Superior temporal gyrus (tissue), 1 donor: Measurements from ENCODE around the gene PHGDH.

Experiments
- DNase-seq: peaks from one replicate; pipeline ENCODE4 v3.0.0-alpha.2; 2016; ENCODE audit errors: extremely low spot score

Gene PHGDH

DNA sequence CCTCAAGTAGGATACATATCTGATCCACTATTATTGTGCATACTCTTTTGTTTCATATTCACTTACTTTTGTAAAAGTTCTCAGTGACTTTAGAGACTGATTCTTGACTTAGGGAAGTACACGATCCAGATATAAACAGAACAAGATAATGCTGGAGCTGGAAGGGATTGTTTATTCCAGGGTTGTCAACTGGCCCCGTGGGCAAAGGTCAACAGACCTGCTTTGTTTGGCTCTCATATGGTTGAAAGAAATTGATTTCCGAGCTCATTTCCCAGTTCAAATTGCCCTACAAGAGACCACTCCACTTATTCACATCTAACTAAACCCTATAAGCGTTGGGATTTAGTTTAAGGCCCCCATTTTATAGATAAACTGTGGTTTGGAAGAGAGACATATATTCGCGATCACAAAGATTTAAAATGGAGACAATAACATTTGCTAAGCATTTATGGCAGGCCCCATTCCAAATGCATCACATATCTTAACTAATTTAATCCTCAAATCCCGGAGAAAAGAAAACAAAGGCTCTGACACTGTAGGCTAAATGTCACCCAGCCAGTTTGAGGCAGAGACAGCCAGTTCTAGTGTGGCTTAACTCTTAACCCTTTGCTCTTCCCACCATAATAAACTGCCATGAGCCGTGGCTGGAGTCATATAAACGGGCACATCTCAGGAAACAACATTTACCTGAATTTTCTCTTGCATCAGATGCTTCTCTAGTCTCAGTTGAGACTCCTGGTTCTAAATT lies 78.9 kb downstream of the PHGDH start:
- no peak for DNase-seq

GRCh38 chr1:119791377-119791776 lies 79.6 kb downstream of the PHGDH start:
- DNase-seq: no peak
